H1 (cell line): ENCODE measurements around the gene USE1. TPM values are rescaled to one million over a fixed set of nuclear protein-coding genes. Genes with fewer than 3 reads are reported as not detected.
A peak's percentile ranks its signal among the peaks of the same experiment; 100 is the strongest.

Experiments
- ATF3 ChIP-seq: IDR thresholded peaks from 2 replicates; pipeline ENCODE4 v1.6.1; 2011; ENCODE audit warnings: low read depth, mild to moderate bottlenecking, low read length; ENCODE audit not compliant: insufficient read depth
- BACH1 ChIP-seq: IDR thresholded peaks from 2 replicates; pipeline ENCODE4 v1.6.1; 2012; ENCODE audit warnings: low read length, improper control_type of control experiment
- BRCA1 ChIP-seq: IDR thresholded peaks from 2 replicates; pipeline ENCODE4 v1.6.1; 2012; ENCODE audit warnings: low read depth, low read length, improper control_type of control experiment
- CBX8 ChIP-seq: fragments of 300-800, 300-1000 bp; sonication (generic); IDR thresholded peaks from 2 replicates; pipeline ENCODE4 v1.7.1; 2016; ENCODE audit warnings: low read depth, low read length, borderline replicate concordance
- CEBPB ChIP-seq: IDR thresholded peaks from 2 replicates; pipeline ENCODE4 v1.6.1; 2012; ENCODE audit warnings: low read depth, low read length
- CREB1 ChIP-seq: IDR thresholded peaks from 2 replicates; pipeline ENCODE4 v1.6.1; 2012; ENCODE audit warnings: inconsistent platforms
- GABPA ChIP-seq: IDR thresholded peaks from 2 replicates; pipeline ENCODE4 v1.6.1; 2011; ENCODE audit warnings: mild to moderate bottlenecking, low read length, moderate library complexity, borderline replicate concordance; ENCODE audit not compliant: insufficient read depth
- HDAC2 ChIP-seq, 2 experiments: fragments of 300-600 bp in 1 of 2; sonication (generic) in 1 of 2; IDR thresholded peaks; 2 replicates each; pipeline ENCODE4 v1.6.1; 2011 to 2012; ENCODE audit warnings: low read depth in 2 of 2, low read length in 2 of 2, mild to moderate bottlenecking in 2 of 2, moderate library complexity in 2 of 2, borderline replicate concordance in 1 of 2, inconsistent platforms in 1 of 2
- JUND ChIP-seq: IDR thresholded peaks from 2 replicates; pipeline ENCODE4 v1.6.1; 2011; ENCODE audit warnings: mild to moderate bottlenecking, improper control_type of control experiment, low read length
- KDM1A ChIP-seq: fragments of 200-600, 300-600 bp; sonication (generic); IDR thresholded peaks from 2 replicates; pipeline ENCODE4 v1.7.1; 2016; ENCODE audit warnings: mild to moderate bottlenecking, low read length, borderline replicate concordance
- MAFK ChIP-seq: IDR thresholded peaks from 2 replicates; pipeline ENCODE4 v1.6.1; 2012; ENCODE audit warnings: low read depth, mild to moderate bottlenecking, improper control_type of control experiment, low read length
- NRF1 ChIP-seq: IDR thresholded peaks from 2 replicates; pipeline ENCODE4 v1.6.1; 2011; ENCODE audit warnings: mild to moderate bottlenecking, low read depth, low read length, improper control_type of control experiment
- PHF8 ChIP-seq: fragments of 200-600 bp; sonication (generic); conservative IDR thresholded peaks from 2 replicates; pipeline ENCODE4 v1.7.1; 2012; ENCODE audit warnings: low read depth, mild to moderate bottlenecking, inconsistent platforms, low read length, moderate library complexity
- POLR2A ChIP-seq, 2 experiments: IDR thresholded peaks; 1 replicate in 1 of 2; 2 replicates in 1 of 2; pipeline ENCODE4 v1.6.1; 2011; ENCODE audit warnings: low read depth in 2 of 2, low read length in 2 of 2, mild to moderate bottlenecking in 2 of 2; ENCODE audit errors: control extremely low read depth in 1 of 2
- RBBP5 ChIP-seq: IDR thresholded peaks from 2 replicates; pipeline ENCODE4 v1.7.1; 2012; ENCODE audit warnings: low read depth, mild to moderate bottlenecking, inconsistent platforms, low read length, moderate library complexity, borderline replicate concordance
- RFX5 ChIP-seq: IDR thresholded peaks from 2 replicates; pipeline ENCODE4 v1.6.1; 2011; ENCODE audit warnings: low read depth, low read length, improper control_type of control experiment, borderline replicate concordance
- SIN3A ChIP-seq, 2 experiments: IDR thresholded peaks in 1 of 2; conservative IDR thresholded peaks in 1 of 2; 2 replicates each; pipeline ENCODE4 v1.6.1; 2011 to 2012; ENCODE audit warnings: low read length in 2 of 2, improper control_type of control experiment in 1 of 2, low read depth in 1 of 2, mild to moderate bottlenecking in 1 of 2
- SIRT6 ChIP-seq: IDR thresholded peaks from one replicate; pipeline ENCODE4 v1.7.1; 2012; ENCODE audit warnings: low read length, inconsistent platforms
- SP1 ChIP-seq: IDR thresholded peaks from 2 replicates; pipeline ENCODE4 v1.6.1; 2011; ENCODE audit warnings: low read depth, low read length
- SP2 ChIP-seq: IDR thresholded peaks from 2 replicates; pipeline ENCODE4 v1.6.1; 2012; ENCODE audit warnings: mild to moderate bottlenecking, low read length, inconsistent platforms
- SRF ChIP-seq: IDR thresholded peaks from 2 replicates; pipeline ENCODE4 v1.6.1; 2011; ENCODE audit warnings: mild to moderate bottlenecking, low read depth, low read length, moderate library complexity
- TAF7 ChIP-seq: optimal IDR thresholded peaks from 2 replicates; pipeline ENCODE3; 2011; ENCODE audit warnings: low read depth, mild to moderate bottlenecking, inconsistent platforms, low read length, moderate library complexity, borderline replicate concordance
- USF2 ChIP-seq: IDR thresholded peaks from 2 replicates; pipeline ENCODE4 v1.6.1; 2011; ENCODE audit warnings: low read length, improper control_type of control experiment
- polyA plus RNA-seq, 7 experiments: library from polyadenylated mRNA; depleted of rRNA in 3 of 7; stranded (reverse) in 5 of 7; unstranded in 2 of 7; fragments of >200 nt in 5 of 7; fragments of 200-250 nt in 2 of 7; gene quantifications; 1 replicate in 5 of 7; 2 replicates in 1 of 7; 4 replicates in 1 of 7; pipeline versions ENCODE4 v1.2.1 to v1.2.3, GENCODE V29; 2011 to 2013; ENCODE audit warnings: missing spikeins in 2 of 7, mixed read lengths in 2 of 7
- total RNA-seq: library from RNA; stranded (reverse); fragmentation: NEBNext Ultra II Directional; extraction: Animal tissue kit (Norgen Biotek cat#: 25700); gene quantifications from 2 replicates; pipeline ENCODE4 v1.2.1, GENCODE V29; 2021

The USE1 gene
- total and polyA plus RNA-seq, 2 of the 8 experiments (the other 6 are each of a cell fraction or from before 2014, with no cell fraction given) = 8.7 to 13.9 TPM

GRCh38 chr19:17215127-17215971 is at the start of gene USE1 (continued):
- no peak for TF ChIP-seq SP2
- TF ChIP-seq SRF = no peak
- TF ChIP-seq NRF1 = no peak
- no peak for TF ChIP-seq BACH1
- TF ChIP-seq MAFK = no peak
- peak; percentile 99 for TF ChIP-seq PHF8
- TF ChIP-seq SP1 = peak; percentile 63; the same call in 1 of the 2 replicates
- TF ChIP-seq CEBPB = no peak
- TF ChIP-seq RBBP5 = no peak
- TF ChIP-seq CBX8 = no peak
- no peak for TF ChIP-seq USF2
- peak; percentile 96 for TF ChIP-seq GABPA
- no peak for TF ChIP-seq SIRT6
- TF ChIP-seq HDAC2 (IDR thresholded peaks at IDR 0.05; ENCODE audit: borderline replicate concordance in 1 of 2, low read depth in 2 of 2, low read length in 2 of 2) = 0 out of 4 replicates have a peak, but pooled peaks of 1 of the 2 experiments have one; percentile 49
- TF ChIP-seq BRCA1 = no peak
- TF ChIP-seq JUND = no peak
- TF ChIP-seq KDM1A = no peak
- TF ChIP-seq TAF7 = peak; percentile 88
- peak; percentile 80 to 97 for TF ChIP-seq POLR2A (IDR thresholded peaks at IDR 0.05; ENCODE audit: control extremely low read depth in 1 of 2, low read depth in 2 of 2, low read length in 2 of 2)
- no peak for TF ChIP-seq ATF3
- no peak for TF ChIP-seq RFX5
- peak; percentile 44; the same call in 1 of the 2 replicates for TF ChIP-seq CREB1
- TF ChIP-seq SIN3A (conservative IDR thresholded peaks at IDR 0.05 in 1 of 2, IDR thresholded peaks at IDR 0.05 in 1 of 2; ENCODE audit: low read depth in 1 of 2, low read length in 2 of 2) = peak; percentile 67 to 86; a peak in 2 of 4 replicates
